Left lung (tissue), 10 donors: ENCODE data around the gene PADI1. TPM values are rescaled to one million over a fixed set of nuclear protein-coding genes. Genes with fewer than 3 reads are reported as not detected.
"Not testable (repeated sequence)": the region's sequence is repeated elsewhere in the genome, so short reads cannot be mapped to it uniquely, and the experiment has no call there.

ENCODE experiments used
- ATAC-seq: fragments of 200-7000 bp; cut with Tn5 transposase; one replicate; pipeline ENCODE4 v1.9.1; 2020; ENCODE audit warnings: moderate library complexity
- DNase-seq, 4 donors: peaks; one replicate each; pipeline ENCODE4 v3.0.0-alpha.2; 2013 to 2020
- H3K27ac ChIP-seq, 2 donors: fragments of 200-600 bp; sonication (generic) in 1 of 2; one replicate each; pipeline versions ENCODE4 v1.5.0 to v1.8.0; 2020 to 2021
- H3K27me3 ChIP-seq, 2 donors: fragments of 200-600 bp; sonication (generic) in 1 of 2; one replicate each; pipeline versions ENCODE4 v1.5.0 to v1.8.0; 2020 to 2021
- H3K36me3 ChIP-seq, 2 donors: fragments of 200-600 bp; sonication (generic) in 1 of 2; one replicate each; pipeline versions ENCODE4 v1.5.0 to v1.8.0; 2020 to 2021
- H3K4me1 ChIP-seq, 2 donors: fragments of 200-600 bp; one replicate each; pipeline ENCODE4 v1.8.0; 2021
- H3K4me3 ChIP-seq, 2 donors: fragments of 200-600 bp; sonication (generic) in 1 of 2; one replicate each; pipeline versions ENCODE4 v1.5.0 to v1.8.0; 2020 to 2021; ENCODE audit warnings: mild to moderate bottlenecking in 1 of 2
- H3K9me3 ChIP-seq, 2 donors: fragments of 200-600 bp; sonication (generic) in 1 of 2; one replicate each; pipeline versions ENCODE4 v1.5.0 to v1.8.0; 2020 to 2021
- CTCF ChIP-seq, 2 donors: fragments of 200-600 bp; sonication (generic) in 1 of 2; IDR thresholded peaks; one replicate each; pipeline versions ENCODE4 v1.5.0 to v1.8.0; 2021; ENCODE audit warnings: antibody characterized with exemption in 2 of 2
- intact Hi-C, 2 donors: fragments of 100-400 bp; cut with DNase I; formaldehyde crosslinking; loops; one replicate each; pipeline versions ENCODE4 v1.11.2 to v1.14.2; 2022
- polyA plus RNA-seq, 6 donors: library from polyadenylated mRNA; unstranded; fragments of 120-200 nt; gene quantifications; one replicate each; pipeline ENCODE4 v1.2.1, GENCODE V29; 2013; ENCODE audit not compliant: insufficient read length in 6 of 6
- total RNA-seq, 2 donors: library from RNA; stranded (reverse); fragmentation: NEBNext Ultra II Directional; extraction: Animal tissue kit (Norgen Biotek cat#: 25700); gene quantifications; one replicate each; pipeline ENCODE4 v1.2.1, GENCODE V29; 2021
- donor health status: DM: no; HTN: yes; CAD: no.
- donor health status: DM: no; HTN: no; CAD: no.

PADI1 gene
- total and polyA plus RNA-seq, 8 donors: not detected

GRCh38 chr1:17237561-17237903, 32.6 kb downstream of the PADI1 start:
- no peak overlapping the region for H3K4me3 ChIP-seq
- TF ChIP-seq CTCF (IDR thresholded peaks at IDR 0.05): no peak
- intact Hi-C loops: loop anchor here in 1 of 2 donors (2.0 to 5.0 kb wide), 2 partner anchors 111 to 175 kb away; no protein-coding TSS in a partner anchor
- peaks cover 0 to 43% of the 10 kb centered on the region in 2 donors for H3K27me3 ChIP-seq
- H3K9me3 ChIP-seq: no peaks in the 10 kb centered on the region
- no peaks in the 10 kb centered on the region for H3K36me3 ChIP-seq
- no peak for DNase-seq
- no peak for ATAC-seq
- H3K27ac ChIP-seq: no peak overlapping the region
- no peaks in the 10 kb centered on the region for H3K4me1 ChIP-seq

GRCh38 chr1:17239420-17239819, 34.5 kb downstream of the PADI1 start:
- H3K9me3 ChIP-seq: no peaks in the 10 kb centered on the region
- H3K36me3 ChIP-seq: no peaks in the 10 kb centered on the region
- H3K4me3 ChIP-seq: no peak overlapping the region
- DNase-seq (peak in 2 of 4 donors; percentile 38 to 65), ATAC-seq (peak; percentile 75)
- intact Hi-C loops: loop anchor here in 1 of 2 donors (5.0 kb wide), 1 partner anchor 177 kb away; no protein-coding TSS in a partner anchor
- peaks cover 0 to 36% of the 10 kb centered on the region in 2 donors for H3K27me3 ChIP-seq
- H3K27ac ChIP-seq: no peak overlapping the region
- TF ChIP-seq CTCF (IDR thresholded peaks at IDR 0.05): no peak
- no peaks in the 10 kb centered on the region for H3K4me1 ChIP-seq

GRCh38 chr1:17241011-17241779, 36.3 kb downstream of the PADI1 start:
- intact Hi-C loops, ATAC-seq, H3K9me3 ChIP-seq, H3K27ac ChIP-seq, DNase-seq, H3K4me3 ChIP-seq, H3K36me3 ChIP-seq, H3K4me1 ChIP-seq: not testable (repeated sequence)
- H3K27me3 ChIP-seq: peaks cover 0 to 36% of the 10 kb centered on the region in 2 donors

GRCh38 chr1:17241780-17242074, 36.8 kb downstream of the PADI1 start:
- H3K27ac ChIP-seq, H3K9me3 ChIP-seq, ATAC-seq, DNase-seq, H3K36me3 ChIP-seq, intact Hi-C loops, H3K4me3 ChIP-seq, H3K4me1 ChIP-seq: not testable (repeated sequence)
- peaks cover 0 to 36% of the 10 kb centered on the region in 2 donors for H3K27me3 ChIP-seq

GRCh38 chr1:17243274-17243673, 38.3 kb downstream of the PADI1 start:
- Histone ChIP-seq H3K4me1 (no peaks in the 10 kb centered on the region), H3K4me3 (no peak overlapping the region), H3K27ac (no peak overlapping the region), H3K27me3 (peaks cover 0 to 40% of the 10 kb centered on the region in 2 donors), H3K9me3 (no peaks in the 10 kb centered on the region), H3K36me3 (no peaks in the 10 kb centered on the region)
- no peak for TF ChIP-seq CTCF (IDR thresholded peaks at IDR 0.05)
- DNase-seq (no peak), ATAC-seq (no peak)
- intact Hi-C loops: no loop called here

- no peak for ATAC-seq
- Histone ChIP-seq H3K36me3 (no peaks in the 10 kb centered on the region), H3K9me3 (no peaks in the 10 kb centered on the region), H3K4me1 (no peaks in the 10 kb centered on the region), H3K27ac (no peak overlapping the region), H3K4me3 (no peak overlapping the region), H3K27me3 (peaks cover 0 to 41% of the 10 kb centered on the region in 2 donors)
- TF ChIP-seq CTCF (IDR thresholded peaks at IDR 0.05): no peak
- intact Hi-C loops: no loop called here
- no peak for DNase-seq
These were observed 40.2 kb downstream of the PADI1 start for GRCh38 chr1:17244821-17245740.
